Mucosa of gallbladder (tissue), 1 donor: ENCODE measurements around the gene HCAR1. TPM values are rescaled to one million over a fixed set of nuclear protein-coding genes. Genes with fewer than 3 reads are reported as not detected.

Experiments
- total RNA-seq: library from RNA; stranded (reverse); gene quantifications from one replicate; pipeline ENCODE4 v1.2.1, GENCODE V29; 2021
- donor health status: DM: no; HTN: no; CAD: no.

Gene HCAR1
- total RNA-seq, 1 donor from 2014 or later, result 0.20 TPM

Other genes with a start within 250 kb of the HCAR1 start
- gene ZCCHC8, start 229.9 kb downstream of the HCAR1 start, total RNA-seq, result 19.0 TPM
- gene RSRC2, start 203.9 kb downstream of the HCAR1 start, total RNA-seq, result 53.1 TPM
- gene KNTC1, start 203.6 kb downstream of the HCAR1 start, total RNA-seq, result 7.2 TPM
- gene HCAR2, start 27.5 kb downstream of the HCAR1 start, total RNA-seq, result not detected
- not detected for gene HCAR3, start 14.0 kb downstream of the HCAR1 start, total RNA-seq
- 38.0 TPM for gene DENR, start 22.0 kb upstream of the HCAR1 start, total RNA-seq
- 0.32 TPM for gene CCDC62, start 43.7 kb upstream of the HCAR1 start, total RNA-seq
- gene HIP1R, start 104.6 kb upstream of the HCAR1 start, total RNA-seq, result 115 TPM
- gene VPS37B, start 165.3 kb upstream of the HCAR1 start, total RNA-seq, result 45.8 TPM
- gene ABCB9, start 235.6 kb upstream of the HCAR1 start, total RNA-seq, result 11.6 TPM
- 32.5 TPM for gene OGFOD2, start 244.4 kb upstream of the HCAR1 start, total RNA-seq
- gene ARL6IP4, start 249.8 kb upstream of the HCAR1 start, total RNA-seq, result 169 TPM